Naive thymus-derived CD4-positive, alpha-beta T cell (primary cell): ENCODE data around the gene CCM2. TPM values are rescaled to one million over a fixed set of nuclear protein-coding genes. Genes with fewer than 3 reads are reported as not detected.
A peak's percentile ranks its signal among the peaks of the same experiment; 100 is the strongest.
"Not testable (repeated sequence)": the region's sequence is repeated elsewhere in the genome, so short reads cannot be mapped to it uniquely, and the experiment has no call there.

Experiments
- ATAC-seq: fragments of 150-1000 bp; cut with Tn5 transposase; 2 replicates; pipeline ENCODE4 v1.10.0; 2021; ENCODE audit warnings: mild to moderate bottlenecking, moderate library complexity
- CTCF ChIA-PET: fragments of 350-600 bp; sonication (Branson Sonifier 250); formaldehyde crosslinking; loops from one replicate; lab custom pipeline; 2021; ENCODE audit warnings: antibody characterized with exemption; lab: Charles Lee
- POLR2A ChIA-PET: fragments of 350-600 bp; sonication (Branson Sonifier 250); formaldehyde crosslinking; loops from one replicate; lab custom pipeline; 2021; ENCODE audit warnings: antibody characterized with exemption, inconsistent platforms; lab: Charles Lee
- DNase-seq, 9 donors: peaks; one replicate each; pipeline versions ENCODE4 v3.0.0 to v3.0.0-alpha.2; 2020 to 2022; ENCODE audit warnings: mixed read lengths in 1 of 9
- H3K27ac ChIP-seq: one replicate; pipeline ENCODE4 v1.7.0; 2013; ENCODE audit warnings: mild to moderate bottlenecking, low read depth, low read length, moderate library complexity
- H3K27me3 ChIP-seq, 2 donors: one replicate each; pipeline ENCODE4 v1.7.0; 2013; ENCODE audit warnings: low read length in 2 of 2, mild to moderate bottlenecking in 2 of 2, moderate library complexity in 2 of 2; ENCODE audit not compliant: control insufficient read depth in 2 of 2, insufficient read depth in 2 of 2
- H3K36me3 ChIP-seq, 3 experiments: 1 replicate in 2 of 3; 2 replicates in 1 of 3; pipeline ENCODE4 v1.7.0; 2013; ENCODE audit warnings: low read length in 3 of 3, mild to moderate bottlenecking in 3 of 3, moderate library complexity in 1 of 3; ENCODE audit not compliant: insufficient read depth in 3 of 3, control insufficient read depth in 2 of 3
- H3K4me1 ChIP-seq, 2 donors: one replicate each; pipeline ENCODE4 v1.7.0; 2013; ENCODE audit warnings: low read length in 2 of 2, mild to moderate bottlenecking in 2 of 2, moderate library complexity in 1 of 2; ENCODE audit not compliant: control insufficient read depth in 2 of 2, insufficient read depth in 2 of 2
- H3K4me3 ChIP-seq: 2 replicates; pipeline ENCODE4 v1.7.0; 2013; ENCODE audit warnings: mild to moderate bottlenecking, low read length
- H3K9me3 ChIP-seq, 3 experiments: 1 replicate in 2 of 3; 2 replicates in 1 of 3; pipeline ENCODE4 v1.7.0; 2013; ENCODE audit warnings: low read length in 3 of 3; ENCODE audit not compliant: control insufficient read depth in 2 of 3
- H3K27ac Mint-ChIP-seq, 9 donors: one replicate each; pipeline ENCODE4 v1.8.0; 2020 to 2022; ENCODE audit warnings: mixed read lengths in 9 of 9, mild to moderate bottlenecking in 8 of 9, moderate library complexity in 5 of 9, inconsistent platforms in 2 of 9
- H3K27me3 Mint-ChIP-seq, 5 donors: one replicate each; pipeline ENCODE4 v1.8.0; 2021 to 2022; ENCODE audit warnings: mixed read lengths in 5 of 5, mild to moderate bottlenecking in 1 of 5
- H3K36me3 Mint-ChIP-seq, 5 donors: one replicate each; pipeline ENCODE4 v1.8.0; 2020 to 2022; ENCODE audit warnings: mixed read lengths in 5 of 5, mild to moderate bottlenecking in 3 of 5, inconsistent platforms in 1 of 5
- H3K4me1 Mint-ChIP-seq, 7 donors: one replicate each; pipeline ENCODE4 v1.8.0; 2020 to 2022; ENCODE audit warnings: mixed read lengths in 7 of 7, mild to moderate bottlenecking in 3 of 7, inconsistent platforms in 1 of 7
- H3K4me3 Mint-ChIP-seq, 10 donors: one replicate each; pipeline ENCODE4 v1.8.0; 2020 to 2022; ENCODE audit warnings: mild to moderate bottlenecking in 10 of 10, mixed read lengths in 10 of 10, moderate library complexity in 6 of 10, inconsistent platforms in 2 of 10
- H3K9me3 Mint-ChIP-seq, 11 donors: one replicate each; pipeline ENCODE4 v1.8.0; 2020 to 2022; ENCODE audit warnings: mixed read lengths in 11 of 11, mild to moderate bottlenecking in 4 of 11, inconsistent platforms in 1 of 11, moderate library complexity in 1 of 11
- intact Hi-C, 2 donors: fragments of 100-400 bp; cut with micrococcal nuclease; formaldehyde crosslinking; loops; one replicate each; pipeline ENCODE4 v1.15.1; 2023
- polyA plus RNA-seq, 2 donors: library from polyadenylated mRNA; unstranded; fragments of 300-500 nt; fragmentation: Illumina TruSeq; gene quantifications; one replicate each; pipeline ENCODE4 v1.2.3, GENCODE V29; 2021
- total RNA-seq, 6 experiments: library from RNA in 5 of 6; stranded (reverse) in 5 of 6; gene quantifications; 1 replicate in 5 of 6; 2 replicates in 1 of 6; pipeline ENCODE4 v1.2.3 and lab custom pipeline; 2021 to 2026

CCM2 gene
- total and polyA plus RNA-seq, 7 experiments from 2014 or later = 75.9 to 200 (median 119) TPM

- Histone ChIP-seq H3K27ac (no peak overlapping the region), H3K4me1 (peaks cover 20 to 39% of the 10 kb centered on the region in 2 donors), H3K4me3 (no peak overlapping the region), H3K27me3 (no peaks in the 10 kb centered on the region), H3K36me3 (peaks cover 0 to 10% (median 0%) of the 10 kb centered on the region in 3 experiments), H3K9me3 (no peaks in the 10 kb centered on the region)
- peaks cover 5 to 40% (median 31%) of the 10 kb centered on the region in 5 donors for H3K36me3 Mint-ChIP-seq
- no peaks in the 10 kb centered on the region for H3K27me3 Mint-ChIP-seq
- intact Hi-C loops = no loop called here
- CTCF ChIA-PET = interaction anchor here (0.6 kb wide), 1 partner anchor 87 kb away, joined by 3 read pairs; no protein-coding TSS in a partner anchor
- H3K27ac Mint-ChIP-seq = peak overlapping the region in 7 of 9 donors; percentile 43 to 94 (median 91)
- H3K4me3 Mint-ChIP-seq = peak overlapping the region in 3 of 10 donors; percentile 33 to 53 (median 42)
- POLR2A ChIA-PET = interaction anchor here (0.6 to 13.7 kb wide), 7 partner anchors 9 to 50 kb away, joined by 3 to 348 read pairs (median 6); partner anchors contain the start of gene CCM2
- peaks cover 46 to 73% (median 68%) of the 10 kb centered on the region in 7 donors for H3K4me1 Mint-ChIP-seq
- DNase-seq (no peak), ATAC-seq (no peak)
- H3K9me3 Mint-ChIP-seq = peaks cover 0 to 2% (median 0%) of the 10 kb centered on the region in 11 donors
These were observed 24.2 kb downstream of the CCM2 start for GRCh38 chr7:45024126-45024744.

DNA sequence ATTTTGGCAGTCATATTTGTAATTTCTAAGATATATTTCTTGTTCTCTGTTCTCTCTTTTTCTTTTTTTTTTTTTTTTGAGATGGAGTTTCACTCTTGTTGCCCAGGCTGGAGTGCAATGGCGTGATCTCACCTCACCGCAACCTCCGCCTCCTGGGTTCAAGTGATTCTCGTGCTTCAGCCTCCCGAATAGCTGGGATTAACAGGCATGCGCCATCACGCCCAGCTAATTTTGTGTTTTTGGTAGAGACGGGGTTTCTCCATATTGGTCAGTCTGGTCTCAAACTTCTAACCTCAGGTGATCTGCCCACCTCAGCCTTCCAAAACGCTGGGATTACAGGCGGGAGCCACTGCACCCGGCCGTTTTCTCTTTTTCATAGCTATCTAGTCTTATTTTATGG, 25.5 kb downstream of the CCM2 start:
- Mint-ChIP-seq H3K4me1 (peaks cover 49 to 77% (median 70%) of the 10 kb centered on the region in 7 donors), H3K36me3 (peaks cover 5 to 51% (median 29%) of the 10 kb centered on the region in 5 donors), H3K27ac (peak overlapping the region; percentile 78 to 96 (median 91)), H3K4me3 (peak overlapping the region in 9 of 10 donors; percentile 20 to 79 (median 63))
- Histone ChIP-seq H3K36me3 (peaks cover 0 to 10% (median 0%) of the 10 kb centered on the region in 3 experiments), H3K4me1 (peaks cover 27 to 51% of the 10 kb centered on the region in 2 donors)
- not testable (repeated sequence) for H3K4me3 ChIP-seq, H3K9me3 ChIP-seq, ATAC-seq, H3K27me3 Mint-ChIP-seq, DNase-seq, H3K9me3 Mint-ChIP-seq, H3K27me3 ChIP-seq, H3K27ac ChIP-seq
- ChIA-PET POLR2A (interaction anchor here (0.7 to 13.7 kb wide), 9 partner anchors 13 to 452 kb away, joined by 3 to 348 read pairs (median 3); partner anchors contain the start of genes CCM2, DDX56 and MYO1G), CTCF (interaction anchor here (1.1 to 3.3 kb wide), 4 partner anchors 24 to 53 kb away, joined by 3 to 17 read pairs (median 4); no protein-coding TSS in a partner anchor)
- intact Hi-C loops = loop anchor here in 1 of 2 donors (5.0 kb wide), 2 partner anchors 37 to 112 kb away; no protein-coding TSS in a partner anchor

- Histone ChIP-seq H3K4me1 (peaks cover 28 to 54% of the 10 kb centered on the region in 2 donors), H3K4me3 (no peak overlapping the region), H3K27me3 (no peaks in the 10 kb centered on the region), H3K9me3 (no peaks in the 10 kb centered on the region), H3K27ac (peak overlapping the region; percentile 86), H3K36me3 (peaks cover 0 to 10% (median 0%) of the 10 kb centered on the region in 3 experiments)
- no peaks in the 10 kb centered on the region for H3K27me3 Mint-ChIP-seq
- DNase-seq (no peak), ATAC-seq (no peak)
- H3K9me3 Mint-ChIP-seq = peaks cover 0 to 2% (median 0%) of the 10 kb centered on the region in 11 donors
- peak overlapping the region; percentile 31 to 79 (median 64) for H3K4me3 Mint-ChIP-seq
- CTCF ChIA-PET = interaction anchor here (1.3 to 3.3 kb wide), 3 partner anchors 25 to 54 kb away, joined by 3 to 17 read pairs (median 3); no protein-coding TSS in a partner anchor
- POLR2A ChIA-PET = interaction anchor here (0.7 to 13.7 kb wide), 9 partner anchors 10 to 452 kb away, joined by 3 to 348 read pairs (median 4); partner anchors contain the start of genes CCM2, DDX56 and MYO1G
- H3K27ac Mint-ChIP-seq = peak overlapping the region; percentile 78 to 96 (median 91)
- intact Hi-C loops = loop anchor here in 1 of 2 donors (5.0 kb wide), 2 partner anchors 36 to 111 kb away; no protein-coding TSS in a partner anchor
- H3K36me3 Mint-ChIP-seq = peaks cover 5 to 51% (median 29%) of the 10 kb centered on the region in 5 donors
- peaks cover 46 to 72% (median 65%) of the 10 kb centered on the region in 7 donors for H3K4me1 Mint-ChIP-seq
These were observed 26.0 kb downstream of the CCM2 start for GRCh38 chr7:45026013-45026412.

DNA sequence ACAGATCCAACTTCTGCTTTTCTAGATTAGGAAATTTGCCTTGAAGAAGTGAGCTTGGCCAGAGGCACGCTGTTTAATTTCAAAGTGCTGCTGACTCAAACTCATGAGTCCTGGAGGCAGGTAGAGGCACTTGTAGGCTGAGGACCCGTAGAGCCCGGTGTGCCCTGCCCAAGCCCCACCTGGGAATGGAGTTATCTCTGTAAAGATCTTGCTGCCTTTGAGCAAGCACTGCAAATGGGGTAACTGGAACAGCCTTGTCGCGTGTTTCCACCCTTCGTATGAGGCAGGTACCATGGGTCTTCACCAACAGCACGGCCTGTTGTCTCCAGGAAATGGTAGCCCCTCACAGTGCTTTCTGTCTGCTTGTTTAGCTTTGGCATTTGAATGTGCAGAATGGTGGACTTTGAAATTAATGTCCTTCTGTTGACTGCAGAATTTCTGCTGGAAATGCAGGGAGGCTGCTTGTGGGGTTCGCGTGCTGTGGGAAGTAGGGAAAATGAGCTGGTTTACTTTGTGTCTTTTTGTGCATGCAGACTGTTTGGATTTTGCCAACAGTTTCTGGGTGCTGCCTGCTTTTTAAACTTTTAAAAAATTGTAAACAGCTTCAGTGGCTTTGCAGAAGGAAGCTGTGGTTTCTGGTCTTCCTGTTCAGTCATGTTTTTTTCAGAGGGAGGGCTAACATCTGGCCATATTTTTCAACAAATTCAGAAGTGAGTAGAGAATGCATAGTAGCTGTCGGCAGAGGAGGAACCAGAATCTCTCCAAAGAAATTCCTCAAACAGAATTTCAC, 27.2 kb downstream of the CCM2 start:
- peak overlapping the region; percentile 80 to 97 (median 93) for H3K27ac Mint-ChIP-seq
- no peaks in the 10 kb centered on the region for H3K27me3 ChIP-seq
- peaks cover 5 to 56% (median 30%) of the 10 kb centered on the region in 5 donors for H3K36me3 Mint-ChIP-seq
- H3K27me3 Mint-ChIP-seq = no peaks in the 10 kb centered on the region
- peaks cover 0 to 2% (median 0%) of the 10 kb centered on the region in 11 donors for H3K9me3 Mint-ChIP-seq
- intact Hi-C loops = loop anchor here (1.0 to 5.0 kb wide), 11 partner anchors 9 to 110 kb away; partner anchors contain the start of genes MYO1G (in 2 of the 2) and TBRG4 (in 2 of the 2)
- H3K36me3 ChIP-seq = peaks cover 0 to 17% (median 0%) of the 10 kb centered on the region in 3 experiments
- peaks cover 34 to 57% of the 10 kb centered on the region in 2 donors for H3K4me1 ChIP-seq
- H3K4me3 Mint-ChIP-seq = peak overlapping the region; percentile 89 to 98 (median 95)
- DNase-seq (peak in 7 of 9 donors; percentile 42 to 79 (median 71)), ATAC-seq (peak; percentile 81)
- peak overlapping the region; percentile 87 for H3K4me3 ChIP-seq
- ChIA-PET POLR2A (interaction anchor here (0.6 to 13.7 kb wide), 24 partner anchors 9 to 1087 kb away, joined by 3 to 348 read pairs (median 6); partner anchors contain the start of genes CCM2, H2AZ2, MYO1G and NUDCD3), CTCF (interaction anchor here (0.7 to 5.6 kb wide), 8 partner anchors 12 to 54 kb away, joined by 3 to 65 read pairs (median 4); no protein-coding TSS in a partner anchor)
- H3K9me3 ChIP-seq = no peaks in the 10 kb centered on the region
- peak overlapping the region; percentile 86 for H3K27ac ChIP-seq
- H3K4me1 Mint-ChIP-seq = peaks cover 44 to 70% (median 62%) of the 10 kb centered on the region in 7 donors

DNA sequence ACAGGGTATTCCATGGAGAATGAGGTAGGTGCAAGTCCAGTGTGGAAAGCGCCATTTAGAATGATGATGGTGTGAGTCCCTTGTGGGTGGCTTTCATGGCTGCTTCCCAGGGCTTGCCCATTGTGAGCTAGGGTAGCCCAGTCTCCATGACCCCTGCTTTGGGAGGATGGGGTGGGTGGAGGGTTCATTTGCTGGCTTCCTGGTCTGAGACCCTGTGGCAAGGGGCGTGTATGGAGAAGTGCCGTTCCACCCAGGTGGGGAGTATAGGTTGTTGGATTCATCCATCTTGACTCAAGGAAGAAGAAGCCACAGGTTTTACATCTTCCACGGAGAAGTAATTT, 27.7 kb downstream of the CCM2 start:
- no peaks in the 10 kb centered on the region for H3K27me3 ChIP-seq
- ChIA-PET POLR2A (interaction anchor here (0.7 to 13.7 kb wide), 25 partner anchors 8 to 537 kb away, joined by 3 to 348 read pairs (median 5); partner anchors contain the start of genes CCM2, H2AZ2, MYO1G and NUDCD3), CTCF (interaction anchor here (0.7 to 5.6 kb wide), 7 partner anchors 11 to 54 kb away, joined by 3 to 65 read pairs (median 5); no protein-coding TSS in a partner anchor)
- DNase-seq = no peak
- peaks cover 0 to 2% (median 0%) of the 10 kb centered on the region in 11 donors for H3K9me3 Mint-ChIP-seq
- ATAC-seq = peak; percentile 20
- H3K27ac Mint-ChIP-seq = peak overlapping the region; percentile 80 to 97 (median 93)
- peaks cover 0 to 20% (median 0%) of the 10 kb centered on the region in 3 experiments for H3K36me3 ChIP-seq
- H3K4me1 ChIP-seq = peaks cover 40 to 62% of the 10 kb centered on the region in 2 donors
- peak overlapping the region; percentile 86 for H3K27ac ChIP-seq
- H3K36me3 Mint-ChIP-seq = peaks cover 5 to 60% (median 34%) of the 10 kb centered on the region in 5 donors
- intact Hi-C loops = loop anchor here (1.0 to 5.0 kb wide), 12 partner anchors 9 to 110 kb away; partner anchors contain the start of genes MYO1G (in 2 of the 2) and TBRG4 (in 2 of the 2)
- H3K4me3 Mint-ChIP-seq = peak overlapping the region; percentile 89 to 98 (median 95)
- no peaks in the 10 kb centered on the region for H3K27me3 Mint-ChIP-seq
- peaks cover 50 to 75% (median 67%) of the 10 kb centered on the region in 7 donors for H3K4me1 Mint-ChIP-seq
- H3K9me3 ChIP-seq = no peaks in the 10 kb centered on the region
- H3K4me3 ChIP-seq = peak overlapping the region; percentile 87
